ENCODE data around the gene CERS5. TPM values are rescaled to one million over a fixed set of nuclear protein-coding genes. Genes with fewer than 3 reads are reported as not detected.
"Not testable (repeated sequence)": the region's sequence is repeated elsewhere in the genome, so short reads cannot be mapped to it uniquely, and the experiment has no call there.

CERS5 gene
- polyA plus RNA-seq, 1 donor, result 107 TPM

DNA sequence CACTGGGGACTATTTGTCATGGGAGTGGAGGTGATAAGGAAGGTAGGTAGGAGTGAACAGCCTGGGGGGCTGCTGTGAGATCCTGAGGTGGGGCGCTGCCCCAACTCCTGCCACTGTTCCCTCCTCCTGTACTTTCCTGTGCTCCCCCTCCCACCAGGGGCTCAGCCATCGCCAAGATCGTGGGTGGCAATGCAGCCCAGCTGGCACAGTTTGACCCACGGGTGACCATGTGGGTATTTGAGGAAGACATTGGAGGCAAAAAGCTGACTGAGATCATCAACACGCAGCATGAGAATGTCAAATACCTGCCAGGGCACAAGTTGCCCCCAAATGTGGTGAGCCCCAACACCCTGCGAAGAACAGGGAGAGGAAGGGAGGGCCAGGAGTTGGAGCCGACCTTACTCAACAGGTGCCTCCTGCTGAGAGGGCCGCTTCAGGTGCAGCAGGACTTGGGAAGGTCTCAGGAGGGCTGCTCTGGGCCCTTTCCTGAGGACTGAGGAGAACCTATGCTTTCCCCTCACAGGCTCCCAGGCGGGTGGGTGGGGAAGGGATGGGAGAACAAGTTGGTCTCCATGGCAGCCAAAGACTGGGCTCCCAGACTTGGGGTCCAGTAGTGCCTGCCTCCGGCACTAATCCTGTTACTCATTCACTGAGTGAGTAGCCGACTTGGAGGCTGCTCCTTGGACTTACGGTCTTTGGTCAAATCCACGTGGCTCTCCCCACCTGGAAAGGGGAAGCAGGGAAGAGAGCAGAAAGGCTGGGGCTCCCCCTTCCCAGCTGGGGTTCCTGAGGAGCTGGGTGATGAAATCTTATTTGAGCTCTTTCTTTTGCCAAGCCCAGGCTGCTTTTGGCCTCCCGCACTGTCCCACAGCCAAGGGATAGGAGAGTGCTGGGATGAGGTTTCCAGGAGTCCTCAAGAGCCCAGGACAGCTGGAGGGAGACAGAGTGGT is 62.5 kb downstream of the CERS5 start:
- DNase-seq, result no peak

DNA sequence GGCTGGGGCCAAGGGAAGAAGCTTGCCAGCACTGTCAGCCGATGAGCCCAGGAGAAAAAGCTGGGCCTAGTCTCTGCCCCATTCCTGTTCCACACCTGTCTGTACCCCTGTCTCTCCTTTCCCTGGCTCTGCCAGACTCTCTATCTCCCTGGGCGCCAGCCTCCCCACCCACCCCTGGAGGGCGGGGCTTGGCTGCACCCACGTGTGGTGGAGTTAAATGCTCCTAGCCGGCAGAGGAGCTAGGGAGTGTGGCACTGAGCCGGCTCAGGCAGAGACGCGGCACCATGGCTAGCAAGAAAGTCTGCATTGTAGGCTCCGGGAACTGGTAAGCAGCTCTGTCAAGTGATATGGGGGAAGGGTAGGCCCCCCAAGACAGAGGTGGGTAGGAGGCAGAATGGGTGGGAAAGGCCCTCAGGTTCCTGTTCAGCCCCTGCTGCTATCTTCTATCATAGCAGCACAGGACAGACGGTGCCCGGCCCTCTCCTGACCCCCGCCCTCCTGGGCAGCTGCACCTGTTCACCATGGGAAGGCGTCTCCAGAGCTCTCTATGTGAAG is 63.3 kb downstream of the CERS5 start, which contains the start of gene GPD1:
Gene GPD1, plus strand, starts transcription at position 242 of the 555 bp plus-strand sequence. Its CDS starts 43 bp downstream, at position 285.
- peak; percentile 66 for DNase-seq

DNA sequence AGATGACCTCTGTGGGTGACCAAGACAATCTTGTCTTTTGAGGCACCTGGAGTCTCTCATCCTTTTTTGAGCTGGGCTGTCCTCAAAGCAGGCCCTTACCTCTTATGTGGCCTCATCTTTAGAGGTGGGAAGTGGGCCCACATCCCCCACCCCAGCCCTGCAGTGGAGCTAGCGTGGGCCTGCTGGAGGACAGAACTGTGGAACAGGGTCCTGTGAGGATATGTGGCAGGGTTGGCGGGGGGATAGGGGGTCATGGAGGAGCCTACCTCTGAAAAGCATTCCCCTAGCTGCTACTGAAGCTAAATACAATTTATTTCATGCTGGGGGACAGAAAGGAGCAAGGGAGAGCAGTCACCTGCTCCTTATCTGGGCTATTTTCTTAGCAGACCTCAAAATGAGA is 63.8 kb downstream of the CERS5 start:
- DNase-seq, result no peak

DNA sequence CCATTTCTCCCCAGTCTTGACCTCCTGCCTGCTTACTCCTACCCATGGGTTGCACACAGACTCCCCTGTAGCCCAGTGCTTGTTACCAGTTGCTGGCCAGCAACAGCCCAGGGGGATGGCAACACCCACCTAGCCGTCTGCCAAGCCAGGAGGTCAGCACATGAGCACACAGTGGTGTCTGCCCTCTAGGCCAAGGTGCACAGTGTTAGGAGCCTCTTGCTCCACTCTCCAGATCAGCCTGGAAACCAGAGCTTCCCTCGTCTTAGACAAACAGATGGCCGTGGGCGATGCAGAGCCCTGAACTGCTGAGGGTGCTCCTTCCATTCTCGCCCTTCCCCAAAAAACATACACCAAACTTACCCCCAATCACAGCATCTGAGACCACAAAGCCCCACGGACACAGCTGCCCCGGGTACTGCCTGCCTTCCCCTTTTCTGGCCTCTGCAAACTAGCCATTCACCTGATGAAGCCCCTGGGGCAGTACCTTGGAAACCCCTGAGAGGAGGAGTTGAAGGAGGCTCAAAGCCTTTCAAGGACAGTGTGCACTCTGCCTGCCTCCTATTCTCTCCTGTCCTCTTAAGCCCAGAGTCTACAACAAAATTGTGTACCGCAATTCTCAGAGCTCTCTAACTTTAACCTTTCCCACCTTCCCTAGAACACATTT is 64.4 kb downstream of the CERS5 start:
- no peak for DNase-seq

DNA sequence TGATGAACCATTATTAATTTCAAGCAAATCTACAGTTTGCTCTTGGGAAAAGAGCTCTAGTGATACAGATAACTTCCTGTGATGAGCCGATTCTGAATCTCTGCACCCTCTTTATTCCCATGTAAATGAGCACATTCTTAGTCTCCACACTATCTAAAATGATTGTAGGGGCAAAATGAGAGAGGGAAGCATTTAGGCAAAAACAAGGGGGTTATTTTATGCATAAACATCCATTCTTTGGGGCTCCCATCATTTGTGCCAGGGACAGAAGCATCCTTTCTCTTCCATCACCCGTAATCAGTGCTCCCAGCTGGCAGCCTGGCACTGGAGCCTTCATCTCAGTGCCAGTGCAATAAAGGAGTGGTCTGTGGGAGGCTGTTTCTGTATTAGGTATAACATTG is 65.0 kb downstream of the CERS5 start:
- no peak for DNase-seq

DNA sequence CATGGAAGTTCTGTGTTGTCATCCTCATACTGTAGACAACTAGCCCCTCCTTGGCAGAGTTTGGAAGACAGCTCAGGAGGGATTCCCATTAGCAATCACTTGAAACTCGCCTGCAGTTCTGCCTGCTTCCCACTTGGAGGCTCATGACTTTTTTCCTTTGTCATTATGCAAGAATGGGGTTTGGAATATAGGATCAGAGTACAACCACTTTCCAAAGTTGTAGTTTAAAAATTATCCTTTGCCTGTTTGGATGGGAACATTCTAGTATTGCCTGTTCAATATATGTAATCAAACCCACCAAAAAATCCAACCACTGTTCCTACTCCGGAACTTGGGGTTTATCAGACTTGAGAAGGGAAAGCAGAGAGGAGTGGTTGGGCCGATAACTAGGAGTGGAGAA is 65.5 kb downstream of the CERS5 start:
- DNase-seq, result no peak

DNA sequence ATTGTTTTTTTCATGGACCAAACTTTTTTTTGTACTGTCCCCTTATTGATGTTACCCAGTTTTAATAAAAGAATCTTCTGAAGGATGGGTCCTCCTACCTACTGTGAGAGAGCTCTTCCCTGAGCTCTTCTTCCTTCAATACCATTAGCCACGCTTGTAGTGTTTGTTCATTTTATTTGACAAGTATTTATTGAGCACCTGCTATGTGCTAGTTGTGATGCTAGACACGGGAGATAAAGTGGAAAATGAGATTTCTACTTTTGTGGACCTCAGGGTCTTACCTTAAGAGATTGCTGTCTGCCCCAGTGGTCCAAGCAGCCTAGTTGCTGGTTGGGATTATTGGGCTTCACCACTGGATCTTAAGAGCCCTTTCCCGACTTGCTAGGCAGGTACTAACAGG is 66.6 kb downstream of the CERS5 start:
- DNase-seq, result no peak

DNA sequence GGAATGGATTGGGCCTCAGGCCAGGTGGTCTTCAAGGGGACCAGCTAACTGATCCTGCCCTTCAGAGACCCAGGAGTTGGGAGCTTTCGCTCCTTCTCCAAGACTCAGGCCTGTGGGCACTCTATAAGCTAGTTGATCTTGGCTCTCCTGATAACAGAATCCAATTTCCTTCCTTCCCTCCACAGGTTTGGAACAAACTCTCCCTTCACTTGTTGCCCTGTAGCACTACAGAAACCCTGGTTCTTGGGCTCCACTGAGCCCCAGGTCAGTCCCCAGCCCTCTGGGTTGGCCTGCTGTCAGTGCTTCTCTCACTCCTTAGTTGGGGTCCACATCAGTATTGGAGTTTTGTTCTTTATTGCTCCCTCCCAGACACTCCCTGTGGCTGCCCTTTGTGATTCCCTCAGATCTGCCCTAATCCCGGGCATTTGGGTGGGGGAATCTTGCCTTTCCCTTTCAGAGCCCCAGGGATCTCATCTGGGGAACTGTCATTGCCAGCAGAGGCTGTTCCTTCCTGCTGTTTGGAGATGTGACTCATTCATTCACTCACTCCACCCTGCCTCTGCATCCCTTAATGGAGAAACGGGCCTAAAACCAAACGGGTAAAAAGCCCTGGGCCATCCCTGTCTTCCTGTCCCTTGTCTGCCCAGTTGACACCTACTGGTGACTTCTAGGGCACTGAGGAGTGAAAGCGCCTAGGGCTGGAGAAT is 67.7 kb downstream of the CERS5 start:
- no peak for DNase-seq

DNA sequence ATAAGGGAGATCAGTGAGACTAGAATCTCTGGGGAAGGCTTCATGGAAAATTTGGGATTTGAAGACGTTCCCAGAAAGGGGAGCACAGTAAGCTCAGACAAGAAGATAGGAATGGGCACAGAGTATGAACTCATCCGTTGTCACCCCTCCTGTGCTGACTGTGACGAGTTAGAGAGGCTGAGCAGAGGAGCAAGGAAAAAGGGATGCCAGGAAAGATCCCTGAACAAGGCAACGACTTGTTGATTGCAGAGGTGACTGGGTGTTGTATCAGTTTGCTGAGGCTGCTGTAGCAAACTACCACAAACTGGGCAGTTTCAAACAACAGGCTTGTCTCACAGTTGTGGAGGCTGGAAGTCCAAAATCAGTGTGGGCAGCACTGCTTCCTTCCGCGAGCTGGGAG is 69.2 kb downstream of the CERS5 start:
- DNase-seq, result no peak

DNA sequence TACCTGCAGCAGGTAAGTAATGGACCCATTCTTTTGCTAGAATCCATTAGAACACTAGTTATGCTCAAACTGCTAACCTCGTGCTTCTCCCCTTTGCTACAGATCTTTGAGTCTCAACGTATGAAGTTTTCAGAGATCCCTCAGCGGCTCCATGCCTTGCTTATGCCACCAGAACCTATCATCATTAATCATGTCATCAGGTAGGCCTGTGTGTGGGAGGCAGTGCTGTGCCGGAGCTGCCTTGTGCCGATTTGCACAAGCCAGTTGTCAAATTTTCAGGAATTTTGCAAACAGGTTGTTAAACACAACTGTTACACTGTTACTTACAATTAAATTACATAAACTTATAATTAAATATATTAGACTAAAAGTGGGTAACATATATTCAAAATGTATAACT is 76.8 kb downstream of the CERS5 start:
- DNase-seq, result no peak

DNA sequence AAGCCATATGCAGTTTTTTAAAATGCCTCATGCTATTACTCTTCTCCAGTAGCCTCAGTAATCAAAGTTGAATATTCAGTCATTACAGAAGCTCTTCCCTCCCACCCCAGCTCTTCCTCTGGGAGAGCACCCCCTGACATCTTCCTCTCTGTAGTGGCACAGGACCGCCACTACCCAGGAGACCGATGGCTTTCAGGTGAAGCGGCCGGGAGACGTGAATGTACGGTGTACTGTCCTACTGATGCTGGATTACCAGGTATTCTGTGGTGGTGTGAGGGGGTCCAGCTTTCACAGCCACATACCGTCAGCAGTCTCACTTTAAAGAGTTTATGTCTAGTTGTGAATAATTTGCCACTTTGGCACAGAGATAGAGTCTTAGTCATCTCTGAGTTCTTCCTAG is 77.4 kb downstream of the CERS5 start:
- no peak for DNase-seq

DNA sequence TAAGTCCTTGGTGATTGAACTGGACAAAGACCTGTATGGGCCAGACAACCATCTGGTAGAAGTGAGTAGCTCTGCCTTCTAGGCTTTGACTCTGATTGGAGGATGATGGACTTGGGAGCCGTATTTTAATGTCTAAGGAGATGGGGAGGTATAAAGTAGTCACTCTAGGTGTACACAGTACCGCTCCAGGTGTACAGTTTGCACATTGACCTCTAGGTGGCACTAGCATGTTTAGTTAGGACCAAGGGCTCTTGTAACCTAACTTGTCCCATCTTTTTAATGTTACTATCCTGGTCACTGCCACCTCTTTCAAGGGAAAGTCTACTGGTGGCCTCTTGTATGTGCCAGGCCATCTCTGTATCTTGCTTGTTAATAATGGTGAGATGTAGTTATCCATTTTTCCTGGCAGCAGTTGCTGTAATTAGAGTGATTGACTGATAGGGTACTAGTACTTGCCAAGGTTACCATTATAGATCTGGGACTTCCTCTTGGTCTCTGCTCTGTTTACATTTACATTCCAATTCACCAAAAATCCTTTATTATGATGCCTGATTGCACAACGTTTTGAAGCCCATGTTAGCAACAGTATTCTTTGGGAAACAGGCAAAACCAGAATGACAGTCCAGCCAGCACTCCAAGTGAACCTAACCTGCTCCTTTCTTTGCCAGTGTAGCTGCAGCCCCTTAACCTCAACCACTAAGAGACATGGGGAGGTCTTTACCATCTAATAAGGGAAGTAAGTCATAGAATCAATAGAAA is 78.4 kb downstream of the CERS5 start:
- DNase-seq, result no peak

DNA sequence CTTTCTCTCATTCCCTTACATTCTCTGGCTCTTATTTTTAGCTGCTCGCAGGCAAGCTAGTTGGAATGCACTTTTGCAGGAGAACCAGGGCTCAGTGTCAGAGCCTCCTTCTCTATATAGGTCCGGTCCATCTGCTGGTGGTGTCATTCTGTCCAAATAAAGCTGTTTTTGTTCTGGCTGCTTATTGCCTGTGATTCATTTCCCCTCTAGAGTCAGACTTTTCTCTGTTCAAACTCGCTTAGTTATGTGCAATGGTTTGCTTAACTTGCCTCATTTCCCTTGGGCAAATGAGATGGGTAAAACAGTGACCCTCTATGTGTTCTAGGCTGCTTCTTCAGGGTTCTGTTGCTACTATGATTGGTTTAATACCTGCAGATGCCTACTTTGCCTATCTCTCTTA is 79.2 kb downstream of the CERS5 start:
- no peak for DNase-seq

DNA sequence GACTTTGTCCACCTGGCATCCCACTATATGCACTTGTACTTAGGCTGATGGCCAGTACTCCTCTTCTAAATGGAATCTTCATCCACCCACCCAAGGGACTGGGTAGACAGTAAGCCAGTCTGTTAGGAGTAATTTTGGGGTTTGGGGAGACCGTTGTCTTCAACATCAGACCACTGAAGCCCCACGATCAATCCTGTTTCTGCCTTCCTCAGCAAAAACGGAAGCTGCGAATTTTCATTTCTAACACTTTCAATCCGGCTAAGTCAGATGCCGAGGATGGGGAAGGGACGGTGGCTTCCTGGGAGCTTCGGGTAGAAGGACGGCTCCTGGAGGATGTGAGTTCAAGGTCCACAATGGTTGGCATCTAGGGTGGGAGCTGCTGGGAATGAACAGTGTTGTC is 80.0 kb downstream of the CERS5 start:
- no peak for DNase-seq

DNA sequence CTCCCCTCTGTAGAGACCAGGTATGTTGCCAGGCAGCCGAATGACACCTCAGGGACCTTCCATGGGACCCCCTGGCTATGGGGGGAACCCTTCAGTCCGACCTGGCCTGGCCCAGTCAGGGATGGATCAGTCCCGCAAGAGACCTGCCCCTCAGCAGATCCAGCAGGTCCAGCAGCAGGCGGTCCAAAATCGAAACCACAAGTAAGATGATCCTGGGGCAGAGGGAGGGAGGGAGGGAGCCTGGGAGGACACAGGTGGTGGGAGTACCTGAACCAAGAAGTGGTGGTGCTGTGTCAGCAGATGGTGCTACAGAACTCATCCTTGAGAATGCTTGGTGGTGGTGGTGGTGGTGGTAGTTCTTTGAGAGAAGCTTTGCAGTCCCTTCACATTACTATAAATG is 81.0 kb downstream of the CERS5 start:
- DNase-seq, result no peak

DNA sequence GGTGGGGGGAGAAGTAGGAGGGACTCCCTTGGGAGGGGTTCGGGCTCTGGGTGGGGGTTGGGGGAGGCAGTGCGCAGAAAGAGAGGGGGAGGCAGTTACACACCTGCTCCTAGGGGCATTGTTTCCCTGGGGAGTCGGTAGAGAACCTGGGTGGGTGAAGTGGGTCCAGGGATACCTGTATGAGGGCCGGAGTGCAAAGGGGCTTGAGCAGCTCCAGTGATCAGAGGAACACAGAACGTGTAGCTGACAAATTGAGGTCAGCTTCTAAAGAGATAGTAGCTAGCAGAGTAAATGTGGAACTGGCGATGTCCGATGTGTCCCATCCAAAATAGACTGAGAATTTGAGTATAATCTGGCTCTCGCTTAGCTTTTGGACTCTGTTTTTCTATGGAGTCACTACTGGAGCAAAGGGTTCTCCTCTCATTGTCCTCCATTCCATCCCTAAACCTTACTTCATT is 81.5 kb downstream of the CERS5 start:
- no peak for DNase-seq

DNA sequence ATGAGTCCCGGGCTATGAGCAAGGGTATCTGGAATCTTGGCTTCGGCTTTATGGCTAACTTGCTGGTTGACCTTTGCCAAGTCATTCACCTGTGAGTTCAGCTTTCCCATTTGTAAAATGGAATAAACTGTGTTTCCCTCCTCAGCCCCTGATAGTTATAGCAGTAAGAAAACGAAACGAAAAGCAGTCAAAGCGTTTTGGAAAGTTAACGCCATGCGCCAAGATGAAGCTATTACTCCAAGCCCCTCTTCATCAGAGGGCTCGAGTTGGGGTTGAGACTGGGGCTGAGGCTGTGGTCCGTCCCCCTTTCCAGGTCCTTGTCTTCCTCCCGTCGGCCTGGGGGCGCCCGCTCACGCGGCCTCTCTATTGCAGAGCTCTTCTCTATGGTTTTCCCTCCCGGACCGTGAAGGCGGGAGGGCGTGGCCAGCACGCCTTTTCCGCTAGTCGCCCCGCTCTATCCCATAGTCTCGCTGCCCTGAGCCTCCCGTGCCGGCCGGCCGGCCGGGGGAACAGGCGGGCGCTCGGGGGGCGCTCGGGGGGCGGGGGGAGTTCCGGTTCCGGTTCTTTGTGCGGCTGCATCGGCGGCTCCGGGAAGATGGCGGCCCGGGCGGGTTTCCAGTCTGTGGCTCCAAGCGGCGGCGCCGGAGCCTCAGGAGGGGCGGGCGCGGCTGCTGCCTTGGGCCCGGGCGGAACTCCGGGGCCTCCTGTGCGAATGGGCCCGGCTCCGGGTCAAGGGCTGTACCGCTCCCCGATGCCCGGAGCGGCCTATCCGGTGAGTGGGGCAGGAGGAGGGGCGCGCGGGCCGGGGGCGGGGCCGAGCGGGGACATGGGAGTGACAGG is 82.2 kb downstream of the CERS5 start, which contains the start of gene SMARCD1:
Gene SMARCD1, plus strand, starts transcription at position 568 of the 840 bp plus-strand sequence. Its CDS starts 28 bp downstream, at position 596.
- DNase-seq, result peak; percentile 94

DNA sequence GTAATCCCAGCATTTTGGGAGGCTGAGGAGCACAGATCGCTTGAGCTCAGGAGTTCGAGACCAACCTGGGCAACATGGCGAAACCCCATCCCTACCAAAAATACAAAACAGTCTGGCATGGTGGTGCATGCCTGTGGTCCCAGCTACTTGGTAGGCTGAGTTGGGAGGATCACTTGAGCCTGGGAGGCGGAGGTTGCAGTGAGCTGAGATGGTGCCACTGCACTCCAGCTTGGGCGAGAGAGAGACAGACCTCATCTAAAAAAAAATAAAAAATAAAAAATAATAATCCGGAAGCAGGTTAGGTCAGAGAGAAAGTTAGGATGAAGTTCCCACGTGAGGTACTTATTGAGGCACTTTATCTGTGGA is 82.8 kb downstream of the CERS5 start:
- not testable (repeated sequence) for DNase-seq

DNA sequence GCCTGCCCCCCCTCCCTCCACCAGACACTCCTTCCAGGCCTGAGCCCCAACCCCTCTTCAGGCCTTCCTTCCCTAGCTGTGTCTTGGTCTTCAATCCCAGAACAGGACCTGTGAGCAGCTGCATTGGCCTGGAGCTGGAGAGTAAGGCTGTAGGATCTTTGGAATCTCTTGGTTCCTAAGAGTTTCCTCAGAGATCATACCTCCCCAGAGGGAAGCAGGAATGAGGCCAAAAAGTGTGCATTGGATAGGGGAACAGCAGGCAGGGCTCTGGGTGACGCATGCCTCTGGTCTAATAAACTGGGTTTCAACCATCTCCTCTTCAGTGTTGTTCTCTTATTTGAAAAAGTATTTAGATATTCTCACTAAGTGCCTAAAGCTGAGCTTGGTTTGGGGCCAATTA is 83.9 kb downstream of the CERS5 start:
- DNase-seq, result no peak

DNA sequence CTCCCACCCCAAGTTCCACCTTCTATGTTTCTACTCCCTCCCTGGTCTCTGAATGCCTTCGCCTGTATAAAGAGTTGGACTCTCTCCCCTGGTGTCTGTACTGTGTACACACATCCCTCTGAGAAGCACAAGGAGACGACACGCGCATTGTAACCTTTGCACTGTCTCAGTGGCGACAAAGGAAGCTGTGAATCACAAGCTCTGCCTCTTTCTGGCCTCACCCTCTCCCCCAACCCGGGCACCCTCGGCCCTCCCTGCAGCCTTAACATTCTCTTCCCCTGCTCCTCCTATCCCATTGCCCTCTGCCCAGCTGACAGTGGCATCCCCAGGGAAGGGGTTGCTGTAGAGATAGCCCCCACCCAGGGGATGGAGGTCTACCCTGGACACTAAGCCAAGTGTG is 84.5 kb downstream of the CERS5 start:
- DNase-seq, result no peak
